Adipose tissue (tissue), 3 donors: ENCODE measurements around the gene HLA-DOA. TPM values are rescaled to one million over a fixed set of nuclear protein-coding genes. Genes with fewer than 3 reads are reported as not detected.

Experiments used
- H3K27ac ChIP-seq: one replicate; pipeline ENCODE4 v1.5.1; 2013; ENCODE audit warnings: low read depth, low read length
- WGBS, 3 donors: extraction: QIAGEN DNeasy Blood & Tissue Kit; methylation state at CpG; one replicate each; pipeline ENCODE4 v1.1.7; 2013; 5-methylcytosine and 5-hydroxymethylcytosine counted together
- polyA plus RNA-seq, 3 donors: library from polyadenylated mRNA; stranded (reverse); fragments of 200-250 nt; gene quantifications; one replicate each; pipeline ENCODE4 v1.2.3, GENCODE V29; 2013
- donor health status: healthy with polysubstance abuse.
- donor health status: Bipolar disorder and iron deficiency.
- donor health status: healthy.

The HLA-DOA gene
- polyA plus RNA-seq, 3 donors: 1.5 to 3.3 (median 1.6) TPM

DNA sequence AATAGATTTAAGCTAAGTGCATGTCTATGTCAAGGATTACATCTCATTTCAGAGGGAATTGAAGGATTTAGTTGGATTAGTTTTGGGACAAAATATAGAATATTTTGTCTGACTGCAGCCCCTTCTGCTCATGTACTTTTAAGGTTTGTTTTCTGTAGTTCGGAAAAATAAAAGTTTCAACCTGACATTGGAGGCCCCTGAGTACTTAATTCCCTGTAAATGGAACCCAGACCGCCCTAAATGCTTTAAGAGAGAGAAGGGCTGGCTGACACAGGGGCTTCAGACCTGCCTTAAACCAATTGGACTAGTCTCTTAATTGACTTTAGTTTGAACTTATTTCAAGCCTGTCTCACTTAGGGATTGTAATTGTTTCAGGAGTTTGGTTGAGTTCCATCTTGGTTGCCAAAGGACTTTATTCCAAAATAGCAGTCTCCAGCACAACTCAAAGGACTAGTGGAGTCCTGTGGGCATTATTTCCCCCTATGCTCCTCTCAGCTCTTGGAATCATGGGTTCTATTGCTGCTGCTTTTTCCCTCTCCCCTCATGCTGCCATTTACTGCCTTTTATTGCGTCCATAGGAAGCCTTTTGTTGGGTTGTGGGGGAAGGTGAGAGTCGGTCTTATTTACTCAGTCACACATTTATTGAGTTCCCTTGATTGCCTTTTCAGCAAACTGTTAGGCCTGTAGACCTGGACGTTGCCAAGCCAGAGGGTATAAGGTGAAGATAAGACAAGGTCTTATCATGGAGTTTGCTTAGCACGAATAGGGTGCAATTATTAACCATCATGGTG is 26.5 kb downstream of the HLA-DOA start:
- H3K27ac ChIP-seq: no peak overlapping the region
- 49 to 67% (median 56%) methylated on average over 6 of the region's 6 CpGs for WGBS, 3 donors

DNA sequence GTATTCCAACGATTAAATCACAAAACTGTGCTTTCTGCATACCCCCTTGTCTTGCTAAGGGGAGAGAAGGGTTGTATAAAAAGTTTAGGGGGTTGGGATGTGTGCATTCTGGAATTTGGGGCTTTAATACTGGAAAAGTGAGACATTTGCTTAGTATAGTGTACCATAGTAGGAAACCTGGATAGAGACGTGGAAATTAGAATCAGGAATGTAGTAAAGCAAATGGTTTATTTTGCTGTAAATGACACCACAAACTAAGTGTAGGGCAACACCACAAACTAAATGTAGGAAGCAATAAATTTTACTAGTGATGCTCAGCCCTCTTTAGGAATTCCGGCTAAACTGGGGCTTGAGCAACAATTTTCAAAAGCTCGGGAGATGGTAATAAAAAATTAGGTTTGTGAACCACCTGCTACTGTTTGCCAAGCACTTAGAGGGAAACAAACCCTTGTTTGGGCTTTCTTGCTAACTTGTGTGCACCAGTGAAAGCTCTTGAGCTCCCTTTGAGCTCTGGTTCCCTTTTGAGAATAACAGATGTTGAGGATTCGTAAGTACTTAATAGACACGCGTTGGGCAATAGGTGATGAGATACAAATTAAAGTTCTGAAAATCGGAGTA is 27.2 kb downstream of the HLA-DOA start:
- H3K27ac ChIP-seq: no peak overlapping the region
- WGBS, 3 donors: 50 to 60% (median 52%) methylated on average over 8 of the region's 8 CpGs

DNA sequence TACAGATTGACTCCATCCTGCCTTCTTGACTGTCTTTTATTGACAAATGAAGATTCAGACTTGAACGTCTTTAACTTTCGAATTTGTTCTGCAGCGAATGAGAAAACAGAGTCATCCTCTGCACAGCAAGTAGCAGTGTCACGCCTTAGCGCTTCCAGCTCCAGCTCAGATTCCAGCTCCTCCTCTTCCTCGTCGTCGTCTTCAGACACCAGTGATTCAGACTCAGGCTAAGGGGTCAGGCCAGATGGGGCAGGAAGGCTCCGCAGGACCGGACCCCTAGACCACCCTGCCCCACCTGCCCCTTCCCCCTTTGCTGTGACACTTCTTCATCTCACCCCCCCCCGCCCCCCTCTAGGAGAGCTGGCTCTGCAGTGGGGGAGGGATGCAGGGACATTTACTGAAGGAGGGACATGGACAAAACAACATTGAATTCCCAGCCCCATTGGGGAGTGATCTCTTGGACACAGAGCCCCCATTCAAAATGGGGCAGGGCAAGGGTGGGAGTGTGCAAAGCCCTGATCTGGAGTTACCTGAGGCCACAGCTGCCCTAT is 28.8 kb downstream of the HLA-DOA start:
- H3K27ac ChIP-seq: no peak overlapping the region
- WGBS, 3 donors: 67 to 73% (median 68%) methylated on average over 11 of the region's 11 CpGs

DNA sequence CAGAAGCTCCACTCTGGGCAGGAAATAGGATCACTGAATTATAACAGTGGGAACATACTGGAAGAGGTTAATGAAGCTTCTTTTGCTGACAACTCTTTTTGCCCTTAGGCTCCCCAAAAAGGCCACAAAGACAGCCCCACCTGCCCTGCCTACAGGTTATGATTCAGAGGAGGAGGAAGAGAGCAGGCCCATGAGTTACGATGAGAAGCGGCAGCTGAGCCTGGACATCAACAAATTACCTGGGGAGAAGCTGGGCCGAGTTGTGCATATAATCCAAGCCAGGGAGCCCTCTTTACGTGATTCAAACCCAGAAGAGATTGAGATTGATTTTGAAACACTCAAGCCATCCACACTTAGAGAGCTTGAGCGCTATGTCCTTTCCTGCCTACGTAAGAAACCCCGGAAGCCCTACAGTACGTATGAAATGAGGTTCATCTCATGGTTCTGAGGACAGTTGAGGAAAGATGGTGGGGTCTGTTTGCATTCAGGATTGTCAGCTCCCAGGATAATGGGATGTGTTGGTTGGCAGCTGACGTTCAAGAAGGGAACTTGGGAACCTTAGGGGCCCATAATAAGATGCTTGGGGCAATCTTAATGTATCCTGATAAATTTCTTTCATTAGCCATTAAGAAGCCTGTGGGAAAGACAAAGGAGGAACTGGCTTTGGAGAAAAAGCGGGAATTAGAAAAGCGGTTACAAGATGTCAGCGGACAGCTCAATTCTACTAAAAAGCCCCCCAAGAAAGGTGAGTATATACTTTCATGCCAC is 29.5 kb downstream of the HLA-DOA start:
- H3K27ac ChIP-seq: no peak overlapping the region
- WGBS, 3 donors: 85 to 89% (median 85%) methylated on average over 12 of the region's 12 CpGs

DNA sequence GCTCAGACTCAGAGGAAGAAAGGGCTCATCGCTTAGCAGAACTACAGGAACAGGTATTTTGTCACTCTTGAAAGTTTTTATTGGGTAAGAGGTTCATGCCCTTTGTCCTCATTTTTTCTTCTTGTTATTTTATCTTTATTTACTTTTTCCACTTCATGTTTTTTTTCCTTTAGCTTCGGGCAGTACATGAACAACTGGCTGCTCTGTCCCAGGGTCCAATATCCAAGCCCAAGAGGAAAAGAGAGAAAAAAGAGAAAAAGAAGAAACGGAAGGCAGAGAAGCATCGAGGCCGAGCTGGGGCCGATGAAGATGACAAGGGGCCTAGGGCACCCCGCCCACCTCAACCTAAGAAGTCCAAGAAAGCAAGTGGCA is 31.5 kb downstream of the HLA-DOA start:
- 40 to 69% (median 60%) methylated on average over 7 of the region's 7 CpGs for WGBS, 3 donors
- H3K27ac ChIP-seq: no peak overlapping the region

DNA sequence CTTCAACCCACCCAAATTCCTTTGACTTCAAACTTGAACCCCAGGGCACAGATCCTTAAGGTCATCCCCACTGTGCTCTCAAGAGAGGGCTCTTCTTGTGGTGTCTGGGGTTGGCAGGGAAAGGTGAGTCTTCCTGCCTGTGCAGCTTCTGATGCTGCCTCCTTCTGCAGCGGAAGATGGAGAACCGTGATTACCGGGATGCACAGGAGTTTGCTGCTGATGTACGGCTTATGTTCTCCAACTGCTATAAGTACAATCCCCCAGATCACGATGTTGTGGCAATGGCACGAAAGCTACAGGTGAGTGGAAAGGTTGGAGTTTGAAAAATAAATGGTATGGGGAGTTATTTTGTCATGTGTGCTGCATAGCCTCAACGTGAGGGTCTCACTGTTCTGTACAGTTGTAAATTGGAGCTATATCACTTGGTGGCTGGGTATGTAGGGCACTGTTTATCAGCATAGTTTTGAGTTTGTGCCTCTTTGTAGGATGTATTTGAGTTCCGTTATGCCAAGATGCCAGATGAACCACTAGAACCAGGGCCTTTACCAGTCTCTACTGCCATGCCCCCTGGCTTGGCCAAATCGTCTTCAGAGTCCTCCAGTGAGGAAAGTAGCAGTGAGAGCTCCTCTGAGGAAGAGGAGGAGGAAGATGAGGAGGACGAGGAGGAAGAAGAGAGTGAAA is 32.0 kb downstream of the HLA-DOA start:
- H3K27ac ChIP-seq: no peak overlapping the region
- WGBS, 3 donors: 48 to 71% (median 68%) methylated on average over 10 of the region's 10 CpGs

DNA sequence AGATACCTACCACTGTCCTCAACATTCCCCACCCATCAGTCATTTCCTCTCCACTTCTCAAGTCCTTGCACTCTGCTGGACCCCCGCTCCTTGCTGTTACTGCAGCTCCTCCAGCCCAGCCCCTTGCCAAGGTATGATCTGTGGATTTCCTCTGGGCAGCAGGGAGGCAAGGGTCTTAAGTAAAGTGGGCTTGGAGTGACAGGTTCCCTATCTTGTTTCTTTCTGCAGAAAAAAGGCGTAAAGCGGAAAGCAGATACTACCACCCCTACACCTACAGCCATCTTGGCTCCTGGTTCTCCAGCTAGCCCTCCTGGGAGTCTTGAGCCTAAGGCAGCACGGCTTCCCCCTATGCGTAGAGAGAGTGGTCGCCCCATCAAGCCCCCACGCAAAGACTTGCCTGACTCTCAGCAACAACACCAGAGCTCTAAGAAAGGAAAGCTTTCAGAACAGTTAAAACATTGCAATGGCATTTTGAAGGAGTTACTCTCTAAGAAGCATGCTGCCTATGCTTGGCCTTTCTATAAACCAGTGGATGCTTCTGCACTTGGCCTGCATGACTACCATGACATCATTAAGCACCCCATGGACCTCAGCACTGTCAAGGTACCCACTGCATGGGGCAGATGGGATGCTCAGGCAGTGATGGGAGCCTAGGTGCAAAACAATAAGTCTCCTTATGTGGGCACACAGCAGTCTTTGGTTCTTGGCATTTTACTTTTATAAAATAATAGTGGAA is 32.9 kb downstream of the HLA-DOA start:
- H3K27ac ChIP-seq: no peak overlapping the region
- WGBS, 3 donors: 50 to 85% (median 78%) methylated on average over 7 of the region's 7 CpGs

DNA sequence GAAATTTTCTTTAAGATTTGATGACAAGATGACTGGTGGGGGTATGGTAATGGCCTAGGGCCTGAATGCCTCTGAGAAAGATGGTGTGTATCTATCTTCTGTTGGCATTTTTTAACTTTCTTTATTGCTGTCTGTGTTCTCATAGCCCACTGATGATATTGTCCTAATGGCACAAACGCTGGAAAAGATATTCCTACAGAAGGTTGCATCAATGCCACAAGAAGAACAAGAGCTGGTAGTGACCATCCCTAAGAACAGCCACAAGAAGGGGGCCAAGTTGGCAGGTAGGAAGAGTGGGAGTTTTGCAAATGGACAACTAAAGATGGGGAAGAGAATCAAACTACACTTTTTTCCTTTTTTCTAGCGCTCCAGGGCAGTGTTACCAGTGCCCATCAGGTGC is 33.5 kb downstream of the HLA-DOA start:
- no peak overlapping the region for H3K27ac ChIP-seq
- 45 to 66% (median 48%) methylated on average over 2 of the region's 2 CpGs for WGBS, 3 donors

DNA sequence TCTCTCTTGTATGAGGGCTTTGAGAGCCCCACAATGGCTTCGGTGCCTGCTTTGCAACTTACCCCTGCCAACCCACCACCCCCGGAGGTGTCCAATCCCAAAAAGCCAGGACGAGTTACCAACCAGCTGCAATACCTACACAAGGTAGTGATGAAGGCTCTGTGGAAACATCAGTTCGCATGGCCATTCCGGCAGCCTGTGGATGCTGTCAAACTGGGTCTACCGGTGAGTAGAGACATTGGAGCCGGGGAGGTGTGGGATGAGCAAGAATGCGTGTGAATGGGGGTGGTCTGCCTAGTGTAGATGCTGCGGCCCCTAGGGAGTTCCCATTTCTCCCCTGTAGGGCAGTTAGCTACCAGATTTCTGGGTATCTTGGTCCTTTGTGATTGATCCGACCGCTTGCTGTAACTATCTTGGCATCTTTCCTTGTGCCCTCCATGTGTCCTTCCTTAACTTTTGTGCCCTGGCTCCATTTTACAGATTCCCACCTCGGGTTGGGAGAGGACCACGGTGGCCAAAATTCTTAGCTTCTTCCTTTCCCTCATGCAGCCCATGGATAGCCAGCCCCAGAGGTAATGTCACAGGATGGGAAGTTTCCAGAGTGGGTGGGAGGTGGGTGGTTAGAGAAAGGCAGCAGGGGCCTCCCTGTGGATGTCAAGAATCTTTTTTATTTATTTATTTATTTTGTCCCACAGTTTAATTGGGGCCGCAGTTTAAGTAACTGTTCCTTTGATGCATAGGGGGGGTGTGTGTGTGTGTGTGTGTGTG is 34.7 kb downstream of the HLA-DOA start:
- WGBS, 3 donors: 5 to 19% (median 10%) methylated on average over 14 of the region's 14 CpGs
- H3K27ac ChIP-seq: no peak overlapping the region

DNA sequence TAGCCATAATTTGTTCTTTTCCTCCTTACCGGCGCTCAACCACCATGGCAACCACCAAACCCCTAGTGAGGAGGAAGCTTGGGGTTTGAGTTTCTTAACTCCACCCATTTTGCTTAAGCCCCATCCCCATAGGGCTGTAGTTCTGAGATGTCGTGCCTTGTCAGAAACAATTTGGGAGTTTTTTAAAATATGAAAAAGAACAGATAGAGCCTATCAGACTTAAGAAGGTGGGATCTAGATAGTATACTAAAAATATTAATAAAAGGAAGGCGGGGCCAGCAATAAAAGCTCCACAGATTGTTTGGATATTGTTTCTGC is 35.4 kb downstream of the HLA-DOA start:
- WGBS, 3 donors: 1 to 2% (median 2%) methylated on average over 4 of the region's 4 CpGs
- no peak overlapping the region for H3K27ac ChIP-seq

DNA sequence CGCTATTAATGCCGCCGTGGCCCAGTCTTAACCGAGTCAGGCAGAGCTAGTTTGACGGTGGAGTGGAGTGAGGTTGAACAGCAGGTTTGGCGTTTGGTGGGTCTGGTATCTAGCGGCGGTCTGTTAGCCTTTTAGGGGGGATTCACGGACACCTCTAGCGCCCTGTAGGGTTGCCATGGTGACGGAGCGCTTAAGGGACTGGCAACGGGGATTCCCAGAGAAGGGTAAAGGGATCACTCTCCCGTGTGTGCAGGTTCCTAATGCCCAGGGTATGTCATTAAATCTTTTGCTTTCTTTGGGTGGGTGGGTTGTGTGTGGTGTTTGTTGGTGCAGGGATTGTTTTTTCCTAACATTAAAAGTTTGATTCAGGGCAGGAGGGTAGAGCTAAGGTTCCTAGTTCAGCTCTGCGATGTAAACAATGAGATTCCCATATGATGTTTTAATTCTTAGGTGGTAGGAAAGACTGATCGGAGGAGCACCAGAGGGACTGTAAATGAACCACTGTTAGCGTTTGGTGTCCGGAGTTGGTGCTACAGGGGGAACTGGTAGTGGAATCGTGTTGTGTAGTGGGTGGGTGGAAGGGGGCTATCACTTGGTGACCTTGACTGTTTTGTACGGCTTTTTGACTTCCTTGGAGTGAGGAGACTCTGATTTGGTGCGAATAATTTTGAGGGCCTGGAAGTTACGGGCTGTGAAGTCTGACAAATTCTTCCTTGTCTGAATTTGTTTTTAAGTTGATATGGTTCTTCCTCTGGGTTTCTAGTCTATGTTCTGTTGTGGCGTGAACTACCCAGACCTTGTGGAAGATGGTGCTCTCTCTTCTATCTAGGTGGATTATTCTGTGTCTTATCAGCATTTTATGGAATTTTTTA is 36.0 kb downstream of the HLA-DOA start:
- H3K27ac ChIP-seq: no peak overlapping the region
- 0 to 1% (median 0%) methylated on average over 23 of the region's 23 CpGs for WGBS, 3 donors

DNA sequence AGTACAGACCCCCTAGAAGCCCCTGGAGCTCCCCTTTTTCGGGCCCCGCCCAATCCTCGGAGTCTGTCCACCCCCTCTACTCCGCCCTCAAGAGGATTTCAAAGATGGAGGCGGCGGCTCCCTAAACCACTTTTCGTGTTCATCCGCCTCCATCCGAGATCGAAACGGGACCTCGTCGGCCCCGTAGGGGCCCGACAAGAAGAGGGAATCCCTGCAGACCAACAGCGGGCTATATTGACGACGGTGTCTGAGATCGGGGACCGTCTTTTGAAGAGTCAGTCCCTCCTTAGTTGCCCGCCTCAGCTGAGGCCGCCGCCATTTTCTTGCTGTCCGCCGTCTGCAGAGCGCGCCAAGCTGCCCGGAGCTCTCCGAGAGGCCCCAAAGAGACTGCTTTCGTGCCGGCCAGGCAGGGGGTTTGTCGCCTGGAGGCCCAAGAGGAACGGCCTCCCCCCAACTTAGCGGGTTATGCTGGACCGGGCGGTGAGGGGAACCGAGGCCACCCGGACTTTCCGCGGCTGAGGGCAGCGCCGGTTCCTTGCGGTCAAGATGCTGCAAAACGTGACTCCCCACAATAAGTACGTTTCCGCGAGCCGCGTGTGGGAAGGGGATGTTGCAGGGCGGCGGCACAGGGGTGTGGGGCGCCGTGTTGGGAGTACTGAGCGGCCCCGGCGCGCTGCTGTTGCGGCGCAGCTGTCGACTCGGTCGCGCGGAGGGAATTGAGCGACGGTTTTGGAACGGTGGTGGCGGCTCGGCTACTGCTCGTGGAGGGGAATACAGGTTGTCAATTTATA is 36.8 kb downstream of the HLA-DOA start:
- WGBS, 3 donors: 0 to 1% (median 1%) methylated on average over 69 to 70 of the region's 70 CpGs
- peak overlapping the region; percentile 56 for H3K27ac ChIP-seq

DNA sequence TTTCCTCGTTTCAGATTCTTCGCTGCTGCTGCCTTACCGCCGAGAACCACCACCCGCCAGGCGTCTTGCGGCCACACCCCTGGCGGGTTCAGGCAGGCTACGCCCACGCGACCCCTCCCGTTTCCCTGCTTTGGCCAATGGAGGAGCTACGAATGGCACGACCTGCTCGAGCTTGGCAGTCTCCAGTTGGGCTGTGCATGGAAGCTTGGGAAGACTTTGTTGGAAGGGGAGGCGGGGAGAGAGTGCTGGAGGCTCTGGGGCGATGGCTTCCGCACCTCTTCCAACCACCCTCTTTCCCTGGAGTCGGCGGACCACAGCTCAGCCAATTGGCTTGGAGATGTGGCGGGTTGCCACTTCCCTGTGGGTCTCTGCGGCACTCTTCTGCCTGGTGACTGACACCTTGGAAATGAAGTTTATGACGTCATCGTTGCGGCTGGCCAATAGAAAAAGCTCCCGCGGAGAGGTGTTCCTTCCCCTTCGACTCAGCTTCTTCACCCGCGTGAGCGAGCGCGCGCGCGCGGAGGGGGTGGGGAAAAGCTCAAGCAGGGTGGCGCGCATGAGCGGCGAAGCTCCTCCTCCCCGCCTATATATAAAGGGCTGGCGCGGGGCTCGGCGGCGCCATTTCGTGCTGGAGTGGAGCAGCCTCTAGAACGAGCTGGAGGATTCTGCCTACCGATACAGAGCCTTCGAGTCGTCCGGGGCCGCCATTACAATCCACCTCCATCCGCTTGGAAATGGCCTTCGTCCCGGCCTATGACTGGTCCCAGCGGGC is 37.6 kb downstream of the HLA-DOA start:
- H3K27ac ChIP-seq: peak overlapping the region; percentile 100
- 0 to 1% (median 0%) methylated on average over 57 to 58 of the region's 58 CpGs for WGBS, 3 donors

DNA sequence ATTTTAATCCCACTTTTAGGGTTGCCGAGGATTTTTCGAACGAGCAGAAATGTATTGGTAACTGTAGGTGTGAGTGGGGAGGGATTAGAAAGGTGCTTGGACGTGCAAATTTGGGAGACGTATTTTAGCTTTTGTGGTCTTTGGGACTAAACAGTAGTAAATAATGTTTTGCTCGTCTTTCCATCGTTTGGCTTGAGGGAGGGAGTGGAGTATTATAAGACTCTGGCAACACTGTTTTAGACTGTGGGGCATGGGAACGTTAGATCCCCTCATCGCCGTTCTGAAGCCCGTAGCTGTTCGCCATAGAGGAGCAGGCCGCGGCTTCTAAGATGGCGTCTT is 38.2 kb downstream of the HLA-DOA start:
- WGBS, 3 donors: 0% methylated on average over 15 of the region's 15 CpGs
- H3K27ac ChIP-seq: peak overlapping the region; percentile 100
